Measurements from ENCODE around the gene ADNP2. TPM values are rescaled to one million over a fixed set of nuclear protein-coding genes. Genes with fewer than 3 reads are reported as not detected.
A peak's percentile ranks its signal among the peaks of the same experiment; 100 is the strongest.

ADNP2 gene
- total RNA-seq, 1 experiment from 2014 or later = 15.5 TPM

- H3K9ac ChIP-seq (ENCODE audit: low read length) = peak overlapping the region; percentile 68
- no peaks in the 10 kb centered on the region for H3K36me3 ChIP-seq (ENCODE audit: insufficient read depth, low read length)
- peak; percentile 57 for DNase-seq
- H3K9me3 ChIP-seq (ENCODE audit: low read length) = 0 out of 2 replicates have a peak, but pooled peaks cover 3% of the 10 kb centered on the region
- H3K9me2 ChIP-seq (replicated peaks; ENCODE audit: insufficient read depth, low read length) = no peaks in the 10 kb centered on the region
- peaks cover 5% of the 10 kb centered on the region; the same call in 1 of the 2 replicates for H4K20me1 ChIP-seq (ENCODE audit: insufficient read depth, low read depth, low read length)
- H3K79me2 ChIP-seq (ENCODE audit: low read length) = peaks cover 49% of the 10 kb centered on the region
- H3K27me3 ChIP-seq (ENCODE audit: low read length) = no peaks in the 10 kb centered on the region
- peak overlapping the region; percentile 75 for H3K4me2 ChIP-seq (ENCODE audit: low read depth, low read length, poor library complexity, severe bottlenecking)
- H3K4me3 ChIP-seq (ENCODE audit: low read length) = peak overlapping the region; percentile 70
- no peak overlapping the region for H3K27ac ChIP-seq (ENCODE audit: low read length)
- H2AFZ ChIP-seq (ENCODE audit: low read length) = no peak overlapping the region
- peaks cover 16% of the 10 kb centered on the region for H3K4me1 ChIP-seq (ENCODE audit: low read length)
Measured at GRCh38 chr18:80109676-80110078, 615 bp downstream of the ADNP2 start.

GRCh38 chr18:80112624-80113248 is 3.7 kb downstream of the ADNP2 start:
- Histone ChIP-seq H3K9me2 (replicated peaks; ENCODE audit: insufficient read depth, low read length) (no peaks in the 10 kb centered on the region), H3K4me3 (ENCODE audit: low read length) (no peak overlapping the region), H3K27ac (ENCODE audit: low read length) (no peak overlapping the region), H4K20me1 (ENCODE audit: insufficient read depth, low read depth, low read length) (peaks cover 5% of the 10 kb centered on the region; the same call in 1 of the 2 replicates), H3K4me1 (ENCODE audit: low read length) (peaks cover 9% of the 10 kb centered on the region), H3K9me3 (ENCODE audit: low read length) (0 out of 2 replicates have a peak, but pooled peaks cover 3% of the 10 kb centered on the region), H3K79me2 (ENCODE audit: low read length) (peaks cover 80% of the 10 kb centered on the region), H3K4me2 (ENCODE audit: low read depth, low read length, poor library complexity, severe bottlenecking) (no peak overlapping the region), H2AFZ (ENCODE audit: low read length) (no peak overlapping the region), H3K27me3 (ENCODE audit: low read length) (no peaks in the 10 kb centered on the region), H3K36me3 (ENCODE audit: insufficient read depth, low read length) (no peaks in the 10 kb centered on the region), H3K9ac (ENCODE audit: low read length) (no peak overlapping the region)
- DNase-seq = no peak

GRCh38 chr18:80115035-80115434 is 6.0 kb downstream of the ADNP2 start:
- Histone ChIP-seq H3K27me3 (ENCODE audit: low read length) (no peaks in the 10 kb centered on the region), H3K4me3 (ENCODE audit: low read length) (no peak overlapping the region), H3K9me2 (replicated peaks; ENCODE audit: insufficient read depth, low read length) (no peaks in the 10 kb centered on the region), H3K4me1 (ENCODE audit: low read length) (peaks cover 9% of the 10 kb centered on the region), H4K20me1 (ENCODE audit: insufficient read depth, low read depth, low read length) (peaks cover 3% of the 10 kb centered on the region; the same call in 1 of the 2 replicates), H3K27ac (ENCODE audit: low read length) (no peak overlapping the region), H2AFZ (ENCODE audit: low read length) (no peak overlapping the region), H3K4me2 (ENCODE audit: low read depth, low read length, poor library complexity, severe bottlenecking) (no peak overlapping the region), H3K9ac (ENCODE audit: low read length) (no peak overlapping the region), H3K79me2 (ENCODE audit: low read length) (peaks cover 90% of the 10 kb centered on the region), H3K9me3 (ENCODE audit: low read length) (no peaks in the 10 kb centered on the region), H3K36me3 (ENCODE audit: insufficient read depth, low read length) (no peaks in the 10 kb centered on the region)
- no peak for DNase-seq

GRCh38 chr18:80119111-80119510 is 10.0 kb downstream of the ADNP2 start:
- H4K20me1 ChIP-seq (ENCODE audit: insufficient read depth, low read depth, low read length) = no peaks in the 10 kb centered on the region
- no peak overlapping the region for H3K4me3 ChIP-seq (ENCODE audit: low read length)
- H3K9me2 ChIP-seq (replicated peaks; ENCODE audit: insufficient read depth, low read length) = no peaks in the 10 kb centered on the region

GRCh38 chr18:80120932-80121331 is 11.9 kb downstream of the ADNP2 start:
- Histone ChIP-seq H3K9ac (ENCODE audit: low read length) (no peak overlapping the region), H3K4me3 (ENCODE audit: low read length) (no peak overlapping the region), H2AFZ (ENCODE audit: low read length) (no peak overlapping the region), H3K4me1 (ENCODE audit: low read length) (no peaks in the 10 kb centered on the region), H3K4me2 (ENCODE audit: low read depth, low read length, poor library complexity, severe bottlenecking) (no peak overlapping the region), H3K79me2 (ENCODE audit: low read length) (peaks cover 77% of the 10 kb centered on the region), H3K27me3 (ENCODE audit: low read length) (no peaks in the 10 kb centered on the region), H3K9me3 (ENCODE audit: low read length) (no peaks in the 10 kb centered on the region), H3K9me2 (replicated peaks; ENCODE audit: insufficient read depth, low read length) (no peaks in the 10 kb centered on the region), H3K36me3 (ENCODE audit: insufficient read depth, low read length) (peaks cover 4% of the 10 kb centered on the region; the same call in 1 of the 2 replicates), H3K27ac (ENCODE audit: low read length) (no peak overlapping the region), H4K20me1 (ENCODE audit: insufficient read depth, low read depth, low read length) (no peaks in the 10 kb centered on the region)
- no peak for DNase-seq

More at GRCh38 chr18:80119111-80119510, 10.0 kb downstream of the ADNP2 start:
- Histone ChIP-seq H3K27ac (ENCODE audit: low read length) (no peak overlapping the region), H3K4me2 (ENCODE audit: low read depth, low read length, poor library complexity, severe bottlenecking) (no peak overlapping the region), H3K27me3 (ENCODE audit: low read length) (no peaks in the 10 kb centered on the region), H3K36me3 (ENCODE audit: insufficient read depth, low read length) (peaks cover 4% of the 10 kb centered on the region; the same call in 1 of the 2 replicates), H3K4me1 (ENCODE audit: low read length) (no peaks in the 10 kb centered on the region), H3K9me3 (ENCODE audit: low read length) (no peaks in the 10 kb centered on the region), H2AFZ (ENCODE audit: low read length) (no peak overlapping the region), H3K79me2 (ENCODE audit: low read length) (peaks cover 82% of the 10 kb centered on the region), H3K9ac (ENCODE audit: low read length) (no peak overlapping the region)
- no peak for DNase-seq

GRCh38 chr18:80124131-80124530 is 15.1 kb downstream of the ADNP2 start:
- no peak overlapping the region for H2AFZ ChIP-seq (ENCODE audit: low read length)
- no peak overlapping the region for H3K4me3 ChIP-seq (ENCODE audit: low read length)
- H3K36me3 ChIP-seq (ENCODE audit: insufficient read depth, low read length) = peaks cover 4% of the 10 kb centered on the region; the same call in 1 of the 2 replicates
- H3K4me2 ChIP-seq (ENCODE audit: low read depth, low read length, poor library complexity, severe bottlenecking) = no peak overlapping the region
- H3K9me2 ChIP-seq (replicated peaks; ENCODE audit: insufficient read depth, low read length) = no peaks in the 10 kb centered on the region
- no peak for DNase-seq
- H3K27ac ChIP-seq (ENCODE audit: low read length) = no peak overlapping the region
- no peak overlapping the region for H3K9ac ChIP-seq (ENCODE audit: low read length)
- no peaks in the 10 kb centered on the region for H3K4me1 ChIP-seq (ENCODE audit: low read length)
- H4K20me1 ChIP-seq (ENCODE audit: insufficient read depth, low read depth, low read length) = no peaks in the 10 kb centered on the region
- peaks cover 75% of the 10 kb centered on the region for H3K79me2 ChIP-seq (ENCODE audit: low read length)
- no peaks in the 10 kb centered on the region for H3K27me3 ChIP-seq (ENCODE audit: low read length)
- H3K9me3 ChIP-seq (ENCODE audit: low read length) = no peaks in the 10 kb centered on the region

- no peaks in the 10 kb centered on the region for H3K4me1 ChIP-seq (ENCODE audit: low read length)
- H3K4me3 ChIP-seq (ENCODE audit: low read length) = no peak overlapping the region
Measured at GRCh38 chr18:80126797-80127196, 17.7 kb downstream of the ADNP2 start.

GRCh38 chr18:80127635-80128034 is 18.6 kb downstream of the ADNP2 start:
- H3K4me2 ChIP-seq (ENCODE audit: low read depth, low read length, poor library complexity, severe bottlenecking) = no peak overlapping the region
- no peak for DNase-seq
- no peaks in the 10 kb centered on the region for H3K9me2 ChIP-seq (replicated peaks; ENCODE audit: insufficient read depth, low read length)
- no peak overlapping the region for H3K9ac ChIP-seq (ENCODE audit: low read length)
- H4K20me1 ChIP-seq (ENCODE audit: insufficient read depth, low read depth, low read length) = no peaks in the 10 kb centered on the region
- H3K27ac ChIP-seq (ENCODE audit: low read length) = no peak overlapping the region
- H3K36me3 ChIP-seq (ENCODE audit: insufficient read depth, low read length) = no peaks in the 10 kb centered on the region
- no peaks in the 10 kb centered on the region for H3K27me3 ChIP-seq (ENCODE audit: low read length)
- no peak overlapping the region for H2AFZ ChIP-seq (ENCODE audit: low read length)
- H3K9me3 ChIP-seq (ENCODE audit: low read length) = no peaks in the 10 kb centered on the region
- no peaks in the 10 kb centered on the region for H3K4me1 ChIP-seq (ENCODE audit: low read length)
- no peak overlapping the region for H3K4me3 ChIP-seq (ENCODE audit: low read length)
- peaks cover 71% of the 10 kb centered on the region for H3K79me2 ChIP-seq (ENCODE audit: low read length)

More at GRCh38 chr18:80126797-80127196, 17.7 kb downstream of the ADNP2 start:
- no peak overlapping the region for H2AFZ ChIP-seq (ENCODE audit: low read length)
- H3K27me3 ChIP-seq (ENCODE audit: low read length) = no peaks in the 10 kb centered on the region
- H3K79me2 ChIP-seq (ENCODE audit: low read length) = peaks cover 74% of the 10 kb centered on the region
- no peaks in the 10 kb centered on the region for H3K9me3 ChIP-seq (ENCODE audit: low read length)
- H3K9ac ChIP-seq (ENCODE audit: low read length) = no peak overlapping the region
- DNase-seq = no peak
- no peaks in the 10 kb centered on the region for H3K9me2 ChIP-seq (replicated peaks; ENCODE audit: insufficient read depth, low read length)
- H3K4me2 ChIP-seq (ENCODE audit: low read depth, low read length, poor library complexity, severe bottlenecking) = no peak overlapping the region
- no peak overlapping the region for H3K27ac ChIP-seq (ENCODE audit: low read length)
- H4K20me1 ChIP-seq (ENCODE audit: insufficient read depth, low read depth, low read length) = no peaks in the 10 kb centered on the region
- no peaks in the 10 kb centered on the region for H3K36me3 ChIP-seq (ENCODE audit: insufficient read depth, low read length)

Data from Karpas-422 (cell line).